Frontal cortex (tissue), 4 donors: ENCODE data around the gene ZRANB2. TPM values are rescaled to one million over a fixed set of nuclear protein-coding genes. Genes with fewer than 3 reads are reported as not detected.

ENCODE experiments used
- DNase-seq, 2 donors: peaks; one replicate each; pipeline ENCODE4 v3.0.0; 2012; ENCODE audit warnings: low spot score in 2 of 2
- FAIRE-seq: peaks from 2 replicates; lab custom pipeline; 2012; peaks lifted over from hg19 to GRCh38; lab: Jason Lieb, UNC
- small RNA-seq: library from RNA; depleted of rRNA; stranded (forward); fragments of <200 nt; gene quantifications from one replicate; pipeline ENCODE3, GENCODE V24; 2014
- total RNA-seq: library from RNA; depleted of rRNA; stranded (reverse); fragments of >200 nt; gene quantifications from one replicate; pipeline ENCODE4 v1.2.3, GENCODE V29; 2014
- donor health status: control.
- donor health status: control.
- donor health status: control.

The ZRANB2 gene
- total RNA-seq, 1 donor from 2014 or later = 64.0 TPM

DNA sequence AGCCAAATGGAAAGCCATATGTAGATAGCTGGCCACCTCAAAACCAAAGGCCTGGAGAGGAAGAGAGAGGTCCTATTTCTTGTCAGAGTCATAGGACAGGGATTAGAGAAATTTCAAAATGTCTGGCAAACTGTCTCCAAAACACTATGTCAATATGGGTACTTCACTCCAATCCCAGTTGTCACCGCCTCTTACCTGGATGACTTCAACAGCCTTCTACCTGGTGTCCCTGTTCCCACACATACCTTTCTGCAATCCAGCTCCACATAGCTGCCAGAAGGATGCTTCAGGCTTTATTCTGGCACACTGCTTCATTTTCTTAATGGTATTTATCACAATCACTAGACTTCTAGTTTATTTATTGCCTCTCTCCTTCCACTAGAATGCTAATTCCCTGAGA, 47.7 kb downstream of the ZRANB2 start:
- no peak for FAIRE-seq

GRCh38 chr1:71031426-71031825, 49.4 kb downstream of the ZRANB2 start:
- FAIRE-seq = no peak
- no peak for DNase-seq

More for the DNA sequence above, 47.7 kb downstream of the ZRANB2 start:
- DNase-seq = no peak

- FAIRE-seq (no peak), DNase-seq (no peak)
These were observed 50.8 kb downstream of the ZRANB2 start for GRCh38 chr1:71030026-71030425.

GRCh38 chr1:71028981-71029380, 51.9 kb downstream of the ZRANB2 start:
- FAIRE-seq = no peak
- DNase-seq = no peak

DNA sequence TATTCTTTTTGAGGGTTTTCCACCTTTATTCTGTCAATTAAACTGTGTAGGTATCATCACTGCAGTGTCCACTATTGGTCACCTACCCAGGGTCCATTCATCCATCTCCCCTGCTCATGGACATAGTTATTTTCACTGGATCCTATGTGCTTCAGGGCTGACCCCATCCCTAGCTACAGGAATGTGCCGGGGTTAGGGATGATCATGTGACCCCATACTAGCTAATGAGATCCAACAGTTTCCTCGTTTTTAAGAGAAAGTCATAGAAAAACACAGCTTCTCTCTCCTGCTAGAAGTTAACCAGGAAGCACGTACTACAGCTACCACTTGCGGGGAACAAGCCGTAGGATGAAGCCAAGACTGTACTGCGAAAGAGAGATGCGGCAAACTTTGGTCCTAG, 52.8 kb downstream of the ZRANB2 start:
- no peak for DNase-seq

GRCh38 chr1:71026093-71026492, 54.7 kb downstream of the ZRANB2 start:
- DNase-seq = no peak
- no peak for FAIRE-seq

More for the DNA sequence above, 52.8 kb downstream of the ZRANB2 start:
- FAIRE-seq = no peak

DNA sequence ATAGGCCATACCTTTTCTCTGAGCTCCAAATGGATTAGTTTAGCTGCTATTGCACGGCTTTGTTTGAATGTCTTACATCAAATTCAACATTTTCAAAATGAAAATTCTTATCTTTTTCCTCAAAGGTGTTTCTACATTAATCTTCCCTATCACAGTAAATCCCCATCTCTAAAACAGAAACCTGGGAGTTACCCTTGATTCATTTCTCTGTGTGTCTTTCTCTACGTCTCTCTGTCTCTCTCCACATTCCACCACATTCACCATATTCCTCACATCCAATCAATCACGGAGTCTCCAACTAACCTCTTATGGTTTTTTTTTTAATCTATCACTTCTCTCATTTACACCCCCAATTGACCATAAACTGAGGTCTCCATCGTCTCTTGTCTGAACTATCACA, 57.3 kb downstream of the ZRANB2 start:
- FAIRE-seq (no peak), DNase-seq (no peak)

DNA sequence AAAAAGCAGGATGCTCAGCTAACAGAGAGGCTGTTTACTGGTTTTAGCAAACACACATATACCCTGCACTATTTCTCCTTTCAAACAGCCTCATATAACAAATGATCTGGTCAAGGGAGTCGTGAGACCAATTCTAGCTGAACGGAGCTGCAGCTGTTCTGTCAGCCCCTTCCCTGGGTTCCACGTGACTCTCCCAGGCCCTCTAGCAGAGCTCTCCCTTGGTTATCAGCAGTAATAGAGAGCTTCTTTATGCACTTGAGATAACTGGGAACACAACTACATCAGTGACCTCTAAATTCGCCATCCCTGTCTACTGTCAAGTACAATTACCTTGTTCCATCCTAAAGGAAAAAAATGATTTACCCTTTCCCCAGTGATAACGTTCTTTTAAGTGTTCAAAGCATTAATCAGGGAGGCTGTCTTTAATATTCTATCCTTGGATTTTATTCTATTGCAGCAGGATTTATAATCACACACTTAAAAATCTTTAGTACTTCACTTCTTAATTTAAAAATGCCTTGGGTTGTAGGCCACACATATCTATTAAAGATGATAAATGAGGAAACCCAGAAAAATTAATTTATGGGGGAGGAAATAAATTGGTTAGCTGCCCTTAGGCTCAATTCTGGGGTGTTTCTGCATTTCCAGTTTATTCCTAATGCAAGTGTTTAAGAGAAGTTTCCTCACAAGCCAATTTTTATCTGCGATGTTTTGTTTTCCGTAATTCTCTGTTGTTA, 61.4 kb downstream of the ZRANB2 start:
- FAIRE-seq (no peak), DNase-seq (no peak)

- no peak for DNase-seq
- no peak for FAIRE-seq
These were observed 62.0 kb downstream of the ZRANB2 start for GRCh38 chr1:71018791-71019190.

GRCh38 chr1:71015745-71016144, 65.1 kb downstream of the ZRANB2 start:
- no peak for FAIRE-seq
- no peak for DNase-seq

DNA sequence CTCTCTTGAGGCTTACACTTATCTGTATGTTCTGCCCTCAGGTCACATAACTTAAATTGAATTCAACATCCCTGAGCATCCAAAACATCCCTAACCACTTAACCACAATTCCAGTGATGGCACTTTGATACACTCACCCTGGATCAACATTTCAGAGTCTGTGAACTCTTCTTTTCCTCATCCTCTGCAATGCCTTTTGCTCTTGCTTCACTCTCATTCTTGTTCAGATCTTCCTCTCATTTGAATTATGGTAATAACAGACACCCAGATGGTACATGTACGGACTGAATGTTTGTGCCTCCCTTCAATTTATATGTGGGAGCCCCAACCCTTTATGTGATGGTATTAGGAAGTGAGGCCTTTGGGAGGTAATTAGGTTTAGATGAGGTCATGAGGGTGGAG, 66.7 kb downstream of the ZRANB2 start:
- DNase-seq = no peak

More for the DNA sequence above, 66.7 kb downstream of the ZRANB2 start:
- no peak for FAIRE-seq

Small RNAs within 50 kb of the gene (small RNA-seq; reads per million reads assigned to genes)
- gene MIR186 = 756 reads per million, percentile 99 among the genes with 10 or more reads in this experiment

Other genes with a start within 250 kb of the ZRANB2 start
- gene PTGER3, start 33.2 kb downstream of the ZRANB2 start, total RNA-seq = 2.4 TPM